Epithelial cell of proximal tubule (primary cell): ENCODE measurements around the gene OR10H5. TPM values are rescaled to one million over a fixed set of nuclear protein-coding genes. Genes with fewer than 3 reads are reported as not detected.
"Not testable (repeated sequence)": the region's sequence is repeated elsewhere in the genome, so short reads cannot be mapped to it uniquely, and the experiment has no call there.

ENCODE experiments used
- DNase-seq: peaks from one replicate; pipeline ENCODE4 v3.0.0-alpha.2; 2011; ENCODE audit warnings: low read depth
- H3K4me3 ChIP-seq: 2 replicates; pipeline ENCODE4 v1.5.1; 2011; ENCODE audit warnings: low read depth, mild to moderate bottlenecking, low read length
- CTCF ChIP-seq: conservative IDR thresholded peaks from 2 replicates; pipeline ENCODE4 v1.5.1; 2012; ENCODE audit warnings: low read depth, mild to moderate bottlenecking, low read length
- total RNA-seq: library from RNA; depleted of rRNA; stranded (reverse); fragments of >200 nt; gene quantifications from 2 replicates; pipeline ENCODE4 v1.2.3, GENCODE V29; 2015

Gene OR10H5
- not detected in 2 replicates for total RNA-seq

GRCh38 chr19:15787611-15788155, at the start of gene OR10H5:
Gene OR10H5 (plus strand): TSS chr19:15787661. CDS start chr19:15794049, 6,388 bp downstream.
- no peak within 1 kb of the TSS for H3K4me3 ChIP-seq
- no peak for TF ChIP-seq CTCF
- DNase-seq: no peak

DNA sequence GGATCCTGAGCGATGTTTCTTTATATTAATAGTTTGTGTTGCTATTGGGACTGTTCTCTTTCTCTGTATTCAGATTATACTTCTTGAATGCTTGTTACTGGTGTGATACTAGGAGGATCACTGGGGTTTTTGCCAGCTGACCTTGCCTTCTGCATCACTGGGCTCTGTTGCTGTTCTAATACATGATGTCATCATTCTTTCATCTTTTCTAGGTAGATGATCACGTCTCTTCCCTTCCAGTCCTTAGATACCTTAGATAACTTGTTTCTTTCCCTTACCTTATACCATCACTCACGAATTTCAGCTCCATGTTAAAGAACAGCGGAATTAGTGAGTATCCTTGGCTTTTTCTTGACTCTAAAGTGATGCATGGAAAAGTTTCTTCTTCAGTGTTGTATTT, 49.7 kb upstream of the OR10H5 start, which contains the start of gene OR10H3:
Gene OR10H3 (plus strand): TSS at position 264 of the 400 bp plus-strand sequence. CDS start 3,408 bp downstream, outside the sequence.
- no peak within 1 kb of the TSS for H3K4me3 ChIP-seq
- no peak for DNase-seq
- no peak for TF ChIP-seq CTCF

- no peak overlapping the region for H3K4me3 ChIP-seq
- DNase-seq: no peak
- TF ChIP-seq CTCF: no peak
Measured at GRCh38 chr19:15740785-15741184, 46.7 kb upstream of the OR10H5 start.

GRCh38 chr19:15748239-15748638, 39.2 kb upstream of the OR10H5 start:
- no peak for DNase-seq
- H3K4me3 ChIP-seq: no peak overlapping the region
- TF ChIP-seq CTCF: no peak

DNA sequence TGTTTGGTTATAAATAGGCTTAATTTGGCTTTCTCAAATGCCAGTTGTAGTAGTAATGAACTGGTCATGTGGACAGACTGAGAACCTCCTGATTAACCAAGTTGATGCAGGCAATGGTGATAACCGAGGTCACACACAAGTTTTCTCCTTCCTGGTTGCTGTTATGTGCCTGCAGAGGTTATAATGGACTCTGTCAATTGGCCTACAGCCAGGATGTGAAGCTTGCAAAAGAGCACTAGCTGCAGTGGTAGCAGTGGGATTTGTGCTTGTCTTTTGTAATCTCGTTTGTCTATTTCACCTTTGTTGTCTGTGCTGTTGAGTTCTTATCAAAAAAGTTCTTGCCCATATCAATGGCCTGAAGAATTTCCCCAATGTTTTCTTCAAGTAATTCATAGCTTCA, 29.1 kb upstream of the OR10H5 start:
- no peak for TF ChIP-seq CTCF
- no peak overlapping the region for H3K4me3 ChIP-seq
- no peak for DNase-seq

DNA sequence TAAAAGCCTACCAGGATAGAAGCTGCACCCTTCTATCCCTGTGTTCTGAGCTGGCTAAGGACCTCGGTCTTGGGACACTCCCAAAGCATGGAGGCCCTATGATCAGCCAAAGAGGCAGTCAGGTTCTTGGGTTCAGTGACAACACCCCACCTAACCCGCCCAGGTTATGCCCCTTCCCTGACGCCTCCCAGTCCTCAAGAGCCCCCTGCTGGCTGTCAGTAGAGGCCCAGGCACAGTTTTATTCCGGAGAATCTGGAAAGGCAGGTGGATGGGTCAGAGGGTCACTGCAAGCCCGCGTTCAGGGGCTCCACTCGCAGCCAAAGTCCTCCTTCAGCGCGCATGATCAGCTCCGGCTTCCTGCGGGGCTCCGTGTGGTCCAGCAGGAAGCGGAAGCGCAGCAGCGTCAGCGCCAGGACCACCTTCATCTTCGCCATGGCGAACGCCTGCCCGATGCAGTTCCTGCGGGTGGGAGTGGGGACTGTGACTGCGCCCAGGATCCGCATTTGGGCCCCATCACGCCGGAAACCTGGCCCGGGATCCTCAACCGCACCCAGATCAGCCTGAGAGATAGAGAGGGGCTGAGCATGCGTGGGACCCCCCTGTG, 27.4 kb upstream of the OR10H5 start:
- no peak overlapping the region for H3K4me3 ChIP-seq
- no peak for DNase-seq
- TF ChIP-seq CTCF: peak; percentile 27

- no peak for TF ChIP-seq CTCF
- H3K4me3 ChIP-seq: no peak overlapping the region
- no peak for DNase-seq
Measured at GRCh38 chr19:15769586-15769985, 17.9 kb upstream of the OR10H5 start.

DNA sequence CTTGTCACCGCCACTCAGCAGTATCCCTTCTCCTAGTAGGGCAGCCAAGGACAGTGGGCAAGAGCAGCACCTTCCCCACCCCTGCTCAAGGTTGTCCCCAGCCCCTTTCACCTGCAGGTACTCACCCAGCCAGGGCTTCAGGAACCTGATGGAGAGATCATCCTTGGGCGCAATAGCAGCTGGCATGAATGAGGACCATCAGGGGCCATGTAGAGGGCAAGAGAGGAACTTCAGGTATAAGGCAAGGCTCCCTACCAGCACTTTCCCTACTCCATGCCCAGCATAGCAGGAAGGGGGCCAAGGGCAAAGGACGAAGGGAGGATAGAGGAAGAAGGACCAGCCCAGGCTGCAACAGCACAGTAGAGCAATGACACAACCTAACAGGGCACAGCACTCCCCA, 13.3 kb upstream of the OR10H5 start:
- H3K4me3 ChIP-seq, DNase-seq: not testable (repeated sequence)
